GM23338 (cell line): ENCODE data around the gene NRXN2. TPM values are rescaled to one million over a fixed set of nuclear protein-coding genes. Genes with fewer than 3 reads are reported as not detected.
A peak's percentile ranks its signal among the peaks of the same experiment; 100 is the strongest.

Experiments
- ATAC-seq: fragments of 200-7000 bp; cut with Tn5 transposase; 3 replicates; pipeline ENCODE4 v1.9.1; 2020
- DNase-seq: peaks from one replicate; pipeline ENCODE4 v3.0.0-alpha.2; 2015; ENCODE audit warnings: low spot score
- H2AFZ ChIP-seq: fragments of 200-600 bp; sonication (generic); 2 replicates; pipeline ENCODE4 v1.8.0; 2016; ENCODE audit warnings: antibody characterized with exemption, mild to moderate bottlenecking, moderate library complexity
- H3F3A ChIP-seq: fragments of 200-600 bp; sonication (generic); replicated peaks from 2 replicates; pipeline ENCODE4 v1.8.0; 2017; ENCODE audit warnings: antibody characterized with exemption, mixed run types, low read depth
- H3K27ac ChIP-seq: fragments of 200-600 bp; sonication (generic); 2 replicates; pipeline ENCODE4 v1.6.1; 2016; ENCODE audit warnings: low read depth
- H3K27me3 ChIP-seq: fragments of 200-600 bp; sonication (generic); 2 replicates; pipeline ENCODE4 v1.8.0; 2016; ENCODE audit warnings: mild to moderate bottlenecking, mixed run types, moderate library complexity; ENCODE audit not compliant: insufficient read depth
- H3K36me3 ChIP-seq: fragments of 200-600 bp; sonication (generic); 2 replicates; pipeline ENCODE4 v1.8.0; 2016; ENCODE audit warnings: mild to moderate bottlenecking; ENCODE audit not compliant: insufficient read depth
- H3K4me1 ChIP-seq: fragments of 200-600 bp; sonication (generic); 2 replicates; pipeline ENCODE4 v1.8.0; 2016; ENCODE audit warnings: mild to moderate bottlenecking, moderate library complexity; ENCODE audit not compliant: insufficient read depth
- H3K4me2 ChIP-seq: fragments of 200-600 bp; sonication (generic); 2 replicates; pipeline ENCODE4 v1.7.1; 2017; ENCODE audit warnings: mixed run types
- H3K4me3 ChIP-seq: fragments of 200-600 bp; sonication (generic); 2 replicates; pipeline ENCODE4 v1.6.1; 2016; ENCODE audit warnings: mixed run types
- H3K79me2 ChIP-seq: fragments of 200-600 bp; sonication (generic); replicated peaks from 2 replicates; pipeline ENCODE4 v1.8.0; 2017; ENCODE audit warnings: mild to moderate bottlenecking; ENCODE audit not compliant: insufficient read depth
- H3K9me2 ChIP-seq: fragments of 200-600 bp; sonication (generic); 2 replicates; pipeline ENCODE4 v1.8.0; 2017; ENCODE audit not compliant: insufficient read depth
- H4K20me1 ChIP-seq: fragments of 200-600 bp; sonication (generic); replicated peaks from 2 replicates; pipeline ENCODE4 v1.8.0; 2017; ENCODE audit warnings: mild to moderate bottlenecking; ENCODE audit not compliant: insufficient read depth
- H3K27ac Mint-ChIP-seq: 2 replicates; pipeline ENCODE4 v1.8.0; 2020; ENCODE audit warnings: inconsistent platforms, mild to moderate bottlenecking, moderate library complexity, mixed read lengths
- H3K27me3 Mint-ChIP-seq: 3 replicates; pipeline ENCODE4 v1.8.0; 2022; ENCODE audit warnings: low read depth, mild to moderate bottlenecking, moderate library complexity, mixed read lengths, inconsistent platforms; ENCODE audit not compliant: insufficient read depth, poor library complexity
- H3K36me3 Mint-ChIP-seq: 3 replicates; pipeline ENCODE4 v1.8.0; 2021; ENCODE audit warnings: low read depth, mild to moderate bottlenecking, inconsistent platforms, moderate library complexity, mixed read lengths
- H3K4me1 Mint-ChIP-seq: 3 replicates; pipeline ENCODE4 v1.8.0; 2020; ENCODE audit warnings: mild to moderate bottlenecking, inconsistent platforms, mixed read lengths
- H3K4me3 Mint-ChIP-seq: 3 replicates; pipeline ENCODE4 v1.8.0; 2021; ENCODE audit warnings: moderate library complexity, mild to moderate bottlenecking, inconsistent platforms, mixed read lengths
- H3K9me3 Mint-ChIP-seq: 3 replicates; pipeline ENCODE4 v1.8.0; 2020; ENCODE audit warnings: moderate library complexity, mild to moderate bottlenecking, inconsistent platforms, mixed read lengths
- CREB1 ChIP-seq: fragments of 250-450 bp; sonication (Bioruptor Pico); IDR thresholded peaks from 2 replicates; pipeline ENCODE4 v1.5.0; 2020; ENCODE audit warnings: low read depth, mild to moderate bottlenecking, moderate library complexity
- ETS1 ChIP-seq: IDR thresholded peaks from 2 replicates; pipeline ENCODE4 v1.6.1; 2016; ENCODE audit warnings: antibody characterized with exemption
- JUNB ChIP-seq: IDR thresholded peaks from one replicate; pipeline ENCODE4 v1.6.1; 2016; ENCODE audit warnings: antibody characterized with exemption; ENCODE audit not compliant: unreplicated experiment
- NANOG ChIP-seq: IDR thresholded peaks from 2 replicates; pipeline ENCODE4 v1.6.1; 2016; ENCODE audit warnings: antibody characterized with exemption, borderline replicate concordance
- POLR2AphosphoS5 ChIP-seq: IDR thresholded peaks from 2 replicates; pipeline ENCODE4 v1.6.1; 2016; ENCODE audit warnings: antibody characterized with exemption, low read depth
- STAT1 ChIP-seq: IDR thresholded peaks from one replicate; pipeline ENCODE4 v1.6.1; 2016; ENCODE audit warnings: antibody characterized with exemption; ENCODE audit not compliant: unreplicated experiment
- ZNF114 ChIP-seq: fragments of 250-450 bp; sonication (Bioruptor Pico); IDR thresholded peaks from 2 replicates; pipeline ENCODE4 v1.5.0; 2020; ENCODE audit warnings: mild to moderate bottlenecking, moderate library complexity
- ZNF331 ChIP-seq: fragments of 250-450 bp; sonication (Bioruptor Pico); IDR thresholded peaks from 2 replicates; pipeline ENCODE4 v1.5.0; 2020; ENCODE audit warnings: low read depth, mild to moderate bottlenecking, moderate library complexity
- ZNF462 ChIP-seq: fragments of 250-450 bp; sonication (Bioruptor Pico); IDR thresholded peaks from 2 replicates; pipeline ENCODE4 v1.5.0; 2020; ENCODE audit warnings: mild to moderate bottlenecking, moderate library complexity
- polyA plus RNA-seq: library from polyadenylated mRNA; unstranded; fragments of >200 nt; fragmentation: Nextera tagmentation; extraction: Ambion mirVana; gene quantifications from 2 replicates; pipeline ENCODE4 v1.2.1, GENCODE V29; 2016
- total RNA-seq: library from RNA; depleted of rRNA; stranded (reverse); fragments of >200 nt; shearing (Covaris generic); gene quantifications from 2 replicates; pipeline ENCODE4 v1.2.3, GENCODE V29; 2014

NRXN2 gene
- total and polyA plus RNA-seq, 2 experiments from 2014 or later: 3.4 to 17.0 TPM

GRCh38 chr11:64746486-64746885, 23.5 kb upstream of the NRXN2 start (continued):
- TF ChIP-seq ZNF462 (CRISPR knock-in tag) (no peak), ETS1 (no peak), JUNB (no peak), ZNF331 (CRISPR knock-in tag) (no peak), CREB1 (CRISPR knock-in tag) (no peak), POLR2AphosphoS5 (no peak), ZNF114 (CRISPR knock-in tag) (no peak), STAT1 (no peak)

GRCh38 chr11:64745521-64746328, 22.7 kb upstream of the NRXN2 start:
- Histone ChIP-seq H2AFZ (peak overlapping the region; percentile 92), H3F3A (peaks cover 17% of the 10 kb centered on the region), H3K4me3 (peak overlapping the region; percentile 81), H3K36me3 (no peaks in the 10 kb centered on the region), H4K20me1 (no peaks in the 10 kb centered on the region), H3K4me2 (peak overlapping the region; percentile 98), H3K27ac (no peak overlapping the region), H3K79me2 (no peaks in the 10 kb centered on the region), H3K9me2 (no peaks in the 10 kb centered on the region), H3K4me1 (peaks cover 14% of the 10 kb centered on the region), H3K27me3 (peaks cover 34% of the 10 kb centered on the region)
- ATAC-seq (peak; percentile 35), DNase-seq (peak; percentile 90)
- no peak for TF ChIP-seq ETS1
- TF ChIP-seq CREB1 (CRISPR knock-in tag): peak; percentile 55; the same call in 1 of the 2 replicates
- peak; percentile 51 for TF ChIP-seq POLR2AphosphoS5
- no peak for TF ChIP-seq NANOG
- Mint-ChIP-seq H3K9me3 (no peaks in the 10 kb centered on the region; the same call in 2 of the 3 replicates), H3K27ac (no peak overlapping the region), H3K4me3 (peak overlapping the region; percentile 86), H3K36me3 (0 out of 3 replicates have a peak, but pooled peaks cover 4% of the 10 kb centered on the region), H3K4me1 (peaks cover 20% of the 10 kb centered on the region), H3K27me3 (peaks cover 28% of the 10 kb centered on the region)
